Stimulated activated CD8-positive, alpha-beta memory T cell treated with anti-CD3 and anti-CD28 coated beads, Interleukin-4, amount 100 ng/mL, for 48 hours (primary cell): ENCODE data around the gene HMGXB4.
A peak's percentile ranks its signal among the peaks of the same experiment; 100 is the strongest.
"Not testable (repeated sequence)": the region's sequence is repeated elsewhere in the genome, so short reads cannot be mapped to it uniquely, and the experiment has no call there.

Experiments
- DNase-seq: peaks from one replicate; pipeline ENCODE4 v3.0.0-alpha.2; 2020

HMGXB4 gene, protein sequence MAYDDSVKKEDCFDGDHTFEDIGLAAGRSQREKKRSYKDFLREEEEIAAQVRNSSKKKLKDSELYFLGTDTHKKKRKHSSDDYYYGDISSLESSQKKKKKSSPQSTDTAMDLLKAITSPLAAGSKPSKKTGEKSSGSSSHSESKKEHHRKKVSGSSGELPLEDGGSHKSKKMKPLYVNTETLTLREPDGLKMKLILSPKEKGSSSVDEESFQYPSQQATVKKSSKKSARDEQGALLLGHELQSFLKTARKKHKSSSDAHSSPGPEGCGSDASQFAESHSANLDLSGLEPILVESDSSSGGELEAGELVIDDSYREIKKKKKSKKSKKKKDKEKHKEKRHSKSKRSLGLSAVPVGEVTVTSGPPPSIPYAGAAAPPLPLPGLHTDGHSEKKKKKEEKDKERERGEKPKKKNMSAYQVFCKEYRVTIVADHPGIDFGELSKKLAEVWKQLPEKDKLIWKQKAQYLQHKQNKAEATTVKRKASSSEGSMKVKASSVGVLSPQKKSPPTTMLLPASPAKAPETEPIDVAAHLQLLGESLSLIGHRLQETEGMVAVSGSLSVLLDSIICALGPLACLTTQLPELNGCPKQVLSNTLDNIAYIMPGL

DNA sequence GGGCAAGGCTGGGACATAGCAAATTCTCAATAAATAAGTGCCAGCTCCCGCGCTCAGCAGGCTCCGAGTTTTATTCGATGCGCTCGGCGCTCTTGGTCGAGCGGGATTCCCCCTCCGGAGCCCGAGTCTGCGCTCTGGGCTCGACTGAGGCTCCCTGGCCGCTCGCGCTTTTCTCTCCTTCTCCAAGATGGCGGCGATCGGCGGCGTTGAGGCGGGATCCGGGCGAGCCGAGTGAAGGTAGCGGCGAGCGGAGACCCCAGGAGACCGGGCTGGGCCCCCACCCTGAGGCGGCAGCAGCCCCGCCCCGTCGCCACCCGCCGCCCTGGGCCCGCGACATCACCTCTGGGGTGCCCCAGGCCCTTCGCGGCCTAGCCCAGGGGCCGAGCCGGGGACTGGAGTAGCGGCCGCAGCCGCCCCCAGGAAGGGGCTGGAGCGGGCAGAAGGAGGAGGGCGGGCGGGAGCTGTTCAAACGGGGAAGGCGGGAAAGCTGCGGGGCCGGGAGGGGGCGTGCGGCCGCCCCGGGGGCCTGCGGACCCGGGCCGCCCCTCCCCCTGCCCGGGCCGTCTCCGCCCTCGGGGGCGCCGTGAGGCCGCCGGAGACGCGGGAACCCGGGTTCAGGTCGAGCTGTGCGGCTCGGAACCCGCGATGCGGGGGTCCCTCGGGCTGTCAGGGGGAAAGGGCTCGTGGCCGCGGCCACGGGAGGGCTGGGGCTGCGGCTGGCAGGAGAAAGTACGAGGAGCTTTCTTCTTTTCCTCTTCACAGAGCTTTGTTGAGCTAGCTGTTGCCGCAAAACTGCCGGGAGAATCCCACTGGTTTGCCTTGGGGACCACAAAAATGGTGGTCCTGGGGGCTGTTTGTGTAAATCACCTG is at the start of gene HMGXB4:
Gene HMGXB4, plus strand, starts transcription at position 173 of the 870 bp plus-strand sequence. CDS start 4,898 bp downstream, outside the sequence.
- peak; percentile 89 for DNase-seq

DNA sequence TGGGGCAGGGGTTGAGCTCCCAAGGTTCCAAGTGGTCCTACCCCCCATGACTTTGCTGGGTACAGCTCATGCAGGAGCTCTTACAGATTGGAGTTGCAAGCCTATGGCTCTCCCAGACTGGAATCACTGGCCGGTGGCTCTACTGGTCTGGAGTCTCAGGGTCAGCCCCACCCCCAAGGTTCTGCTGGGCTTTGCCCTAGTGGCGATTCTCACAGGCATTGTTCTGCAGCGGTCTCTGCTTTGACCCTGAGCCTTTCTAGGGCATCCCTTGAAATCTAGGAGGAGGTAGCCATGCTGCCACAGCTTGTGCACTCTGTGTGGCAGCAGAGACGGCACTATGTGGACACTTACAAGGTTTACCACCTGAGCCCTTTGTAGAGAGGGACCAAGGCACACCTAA is 49.3 kb upstream of the HMGXB4 start:
- no peak for DNase-seq

DNA sequence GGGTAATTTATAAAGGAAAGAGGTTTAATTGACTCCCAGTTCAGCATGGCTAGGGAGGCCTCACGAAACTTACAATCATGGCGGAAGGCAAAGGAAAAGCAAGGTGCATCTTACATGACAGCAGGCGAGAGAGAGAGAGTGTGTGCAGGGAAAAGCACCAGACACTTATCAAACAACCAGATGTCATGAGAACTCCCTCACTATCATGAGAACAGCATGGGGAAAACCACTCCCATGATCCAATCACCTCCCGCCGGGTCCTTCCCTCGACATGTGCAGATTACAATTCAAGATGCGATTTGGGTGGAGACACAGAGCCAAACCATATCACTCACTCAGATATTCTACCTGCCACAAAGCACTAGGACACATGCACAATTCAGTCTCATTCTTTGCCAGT is 48.1 kb upstream of the HMGXB4 start:
- no peak for DNase-seq

DNA sequence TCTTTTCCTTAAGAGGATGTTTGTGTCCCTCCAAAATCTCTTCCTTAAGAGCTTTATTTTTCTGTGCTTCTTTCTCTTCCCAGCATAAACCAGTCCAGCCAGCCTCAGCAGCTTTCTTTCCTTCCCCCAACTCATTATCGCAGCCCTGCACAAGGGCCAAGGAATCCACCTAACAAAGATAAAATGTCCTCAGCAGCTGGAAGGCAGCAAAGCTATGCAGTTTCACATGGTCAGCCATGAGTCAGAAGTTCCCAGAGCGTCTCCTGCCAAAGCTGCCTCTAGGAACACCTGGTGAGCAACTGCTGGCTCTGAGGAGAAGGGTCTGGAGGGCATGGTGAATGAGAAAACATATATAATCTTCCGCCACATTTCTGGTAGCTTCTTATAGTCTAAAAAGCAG is 45.3 kb upstream of the HMGXB4 start:
- DNase-seq = no peak

DNA sequence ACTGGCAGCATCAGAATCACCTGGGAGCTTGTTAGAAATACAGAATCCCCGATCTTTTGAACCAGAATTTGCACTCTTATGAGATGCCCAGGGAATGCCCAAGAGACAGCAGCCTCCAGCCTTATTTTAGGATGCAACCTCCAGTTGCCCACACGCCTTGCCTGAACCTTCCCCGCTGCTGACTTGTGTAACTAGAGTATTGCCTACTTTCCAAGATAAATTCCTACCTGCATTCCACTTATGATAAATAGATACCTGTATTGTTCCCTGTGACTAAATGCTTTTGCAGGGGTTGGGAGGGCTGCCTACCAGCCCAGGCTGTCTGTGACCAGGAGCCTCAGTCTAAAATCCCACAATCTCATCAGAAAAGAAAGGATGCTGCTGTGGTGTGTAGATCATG is 44.3 kb upstream of the HMGXB4 start:
- no peak for DNase-seq

DNA sequence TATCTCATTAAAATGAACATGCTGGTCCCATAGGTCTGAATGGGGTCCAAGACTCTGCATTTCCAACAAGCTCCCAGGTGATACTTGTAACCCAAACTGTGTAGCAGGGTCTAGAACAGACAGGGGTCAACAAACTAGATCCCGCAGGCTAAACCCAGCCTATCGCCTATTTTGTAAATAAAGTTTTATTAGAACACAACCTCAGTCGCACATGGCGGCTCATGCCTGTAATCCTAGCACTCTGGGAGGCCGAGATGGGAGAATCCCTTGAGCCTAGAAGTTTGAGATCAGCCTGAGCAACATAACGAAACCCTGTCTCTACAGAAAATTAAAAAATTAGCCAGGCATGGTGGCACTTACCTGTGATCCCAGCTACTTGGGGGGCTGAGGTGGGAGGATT is 42.3 kb upstream of the HMGXB4 start:
- DNase-seq = no peak

DNA sequence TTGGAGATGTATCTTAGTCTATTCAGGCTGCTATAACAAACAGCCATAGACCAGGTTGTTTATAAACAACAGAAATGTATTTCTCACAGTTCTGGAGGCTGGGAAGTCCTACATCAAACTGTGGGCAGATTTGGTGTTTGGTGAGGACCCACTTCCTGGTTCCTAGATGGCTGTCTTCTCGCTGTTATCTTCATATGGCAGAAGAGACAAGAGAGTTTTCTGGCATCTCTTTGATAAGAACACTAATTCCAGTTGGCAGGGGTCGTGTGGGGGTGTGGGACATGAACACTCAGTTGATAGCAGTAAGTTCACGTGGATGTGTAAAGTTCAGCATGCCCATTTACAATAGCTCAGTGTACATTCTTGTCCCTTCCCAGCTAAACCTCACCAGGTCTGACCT is 41.3 kb upstream of the HMGXB4 start:
- no peak for DNase-seq

DNA sequence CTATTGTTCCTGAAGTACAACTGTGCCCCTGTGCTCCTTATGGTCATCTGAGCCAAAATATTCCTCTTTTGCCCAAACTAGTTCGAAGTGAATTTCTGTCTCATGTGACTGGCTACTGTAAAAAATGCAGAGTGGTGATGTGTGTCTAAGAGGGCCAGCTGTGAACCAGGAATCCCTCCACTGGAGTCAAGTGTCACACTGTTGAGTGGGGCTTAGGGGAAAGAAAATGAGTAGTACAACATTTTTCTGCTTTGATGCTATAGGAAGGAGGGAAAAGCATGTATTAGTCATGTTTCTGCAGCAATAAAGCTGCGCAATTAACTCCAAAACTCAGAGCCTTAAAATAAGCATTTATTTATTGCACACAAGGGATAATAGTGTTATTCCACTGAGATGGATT is 39.8 kb upstream of the HMGXB4 start:
- DNase-seq = no peak

DNA sequence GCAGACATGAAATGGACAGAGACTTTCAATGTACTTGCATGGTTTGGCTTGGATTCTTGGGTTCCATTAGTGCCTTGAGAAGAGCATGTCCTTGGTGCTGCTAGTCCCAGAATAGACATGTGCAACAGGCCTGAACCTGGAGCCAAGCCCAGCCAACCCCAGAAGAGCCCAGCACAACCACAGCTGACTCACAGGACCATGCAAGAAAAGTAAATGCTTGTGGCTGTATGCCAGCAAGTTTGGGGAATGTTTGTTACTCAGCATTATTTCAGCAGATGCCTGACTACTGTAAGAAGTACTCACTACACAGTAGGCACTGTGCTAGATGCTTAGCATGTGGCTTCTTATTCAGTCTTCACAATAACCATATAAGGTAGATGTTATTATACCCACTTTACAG is 39.2 kb upstream of the HMGXB4 start:
- no peak for DNase-seq

DNA sequence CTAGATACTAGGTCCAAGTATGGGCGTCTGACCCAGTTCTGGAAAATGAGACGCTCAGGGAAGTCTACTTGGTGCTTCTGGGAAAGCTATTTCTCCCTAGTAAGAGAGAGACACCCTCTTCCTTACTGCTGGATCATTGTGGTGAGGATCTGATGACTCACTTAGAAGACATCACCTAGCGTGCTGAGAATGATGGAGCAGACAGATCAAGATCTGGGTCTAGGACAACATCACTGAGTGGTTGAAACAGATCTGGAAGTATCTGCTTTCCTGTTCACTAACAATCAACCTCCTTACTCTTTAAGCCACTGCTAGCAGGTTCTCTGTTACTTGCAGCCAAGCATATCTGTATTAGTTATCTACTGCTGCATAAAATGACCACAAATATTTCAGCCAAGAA is 38.3 kb upstream of the HMGXB4 start:
- DNase-seq = no peak

DNA sequence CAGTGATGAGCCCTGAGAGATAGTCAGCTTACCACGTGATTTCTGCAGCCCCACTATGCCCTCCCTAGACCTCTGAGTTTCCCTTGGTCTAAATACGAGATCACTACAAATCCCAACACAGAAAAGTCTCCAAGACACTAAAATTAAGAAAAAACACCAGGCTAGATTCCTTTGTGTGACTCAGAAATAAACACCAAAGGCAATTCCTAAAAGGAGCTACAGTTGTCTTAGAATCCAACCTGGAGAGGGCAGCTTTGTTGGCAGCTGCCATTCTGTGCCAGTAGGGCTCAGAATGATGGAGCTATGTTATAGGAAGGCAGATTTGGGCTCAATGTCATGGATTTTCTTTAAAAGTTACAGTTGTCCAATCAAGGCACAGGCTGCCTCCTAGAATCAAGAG is 37.1 kb upstream of the HMGXB4 start:
- DNase-seq = no peak

DNA sequence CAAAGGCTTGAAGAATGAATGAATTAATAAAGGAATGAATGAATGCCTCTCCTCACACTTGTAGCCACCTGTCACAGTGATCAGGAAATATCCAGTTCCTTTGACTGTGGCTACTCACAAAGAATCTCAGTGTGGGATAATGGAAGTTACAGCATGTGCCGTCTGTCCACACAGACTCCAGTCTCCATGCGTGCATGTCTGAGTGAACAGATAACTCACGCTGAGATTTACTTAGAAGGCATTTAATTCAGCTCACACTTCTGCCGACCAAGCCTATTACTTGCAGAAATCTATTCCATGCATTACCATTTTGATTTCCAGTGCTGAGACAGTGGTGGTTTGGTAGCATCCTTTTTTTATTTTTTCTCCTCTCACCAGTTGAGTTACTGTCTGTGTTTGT is 32.3 kb upstream of the HMGXB4 start:
- DNase-seq = no peak

DNA sequence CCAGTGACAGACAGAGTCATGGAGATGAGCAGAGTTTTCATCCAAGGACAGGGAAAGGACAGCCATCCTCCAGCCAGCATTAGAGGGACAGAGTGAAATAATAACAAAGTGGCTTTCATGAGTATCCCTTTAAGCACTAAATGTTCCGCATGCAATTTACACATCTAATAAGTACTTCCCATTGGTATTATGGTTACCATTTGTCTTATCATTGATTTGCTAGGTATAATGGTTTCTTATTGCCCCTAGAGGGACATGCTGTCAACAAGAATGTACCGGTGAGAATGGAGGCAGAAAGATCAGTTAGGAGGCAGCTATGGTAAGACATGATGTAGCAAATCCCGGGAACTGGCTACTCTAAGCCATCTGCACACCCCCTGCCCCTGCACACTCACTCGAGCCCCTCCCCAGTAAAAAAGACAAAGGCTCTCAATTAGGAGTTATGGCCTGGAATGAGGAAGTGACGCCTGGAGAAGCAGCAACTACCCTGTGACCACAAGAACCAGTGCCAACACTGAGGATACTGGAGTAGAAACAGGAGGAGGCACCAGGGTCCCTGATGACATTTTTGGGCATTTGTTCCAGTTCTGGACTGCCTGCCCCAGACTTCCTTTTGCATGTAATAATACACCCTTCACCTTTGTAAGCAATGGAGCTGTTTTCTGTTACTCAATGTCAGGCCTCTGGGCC is 30.2 kb upstream of the HMGXB4 start:
- no peak for DNase-seq

DNA sequence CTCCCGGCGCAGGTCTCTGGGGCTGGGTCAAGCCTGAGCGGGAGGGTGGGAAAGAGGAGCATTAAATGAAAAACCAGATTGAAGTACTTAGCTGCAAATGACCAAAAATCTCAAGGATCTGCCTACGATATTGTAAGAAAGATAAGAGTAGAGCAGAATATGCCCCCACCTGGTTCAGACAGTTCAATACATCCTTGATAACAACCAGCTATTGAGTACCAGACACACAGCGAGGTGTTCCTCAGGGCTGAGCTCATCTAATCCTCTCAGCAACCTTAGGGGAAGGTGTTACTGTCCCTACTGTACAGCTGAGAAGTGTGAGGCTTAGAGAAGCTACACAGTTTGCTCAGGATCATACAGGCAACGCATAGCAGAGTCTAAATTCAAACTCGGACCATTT is 27.4 kb upstream of the HMGXB4 start:
- DNase-seq = no peak

DNA sequence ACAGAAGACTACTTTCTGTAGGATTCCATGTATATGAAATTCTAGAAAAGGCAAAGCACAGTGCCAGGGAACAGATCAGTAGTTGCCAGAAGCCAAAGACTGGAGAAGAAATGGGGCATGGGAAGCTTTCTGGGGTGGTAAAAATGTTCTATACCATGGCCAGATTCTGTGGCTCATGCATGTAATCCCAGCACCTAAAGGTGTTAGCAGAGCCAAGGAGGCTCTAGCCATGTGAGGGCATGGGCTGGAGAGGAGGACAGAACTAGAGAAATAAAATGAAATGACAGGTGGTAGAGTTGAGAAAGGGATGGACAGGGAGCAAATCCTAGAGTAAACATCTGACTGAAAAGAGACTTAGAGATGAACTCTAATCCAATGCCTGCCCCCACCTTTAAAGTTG is 26.9 kb upstream of the HMGXB4 start:
- no peak for DNase-seq

DNA sequence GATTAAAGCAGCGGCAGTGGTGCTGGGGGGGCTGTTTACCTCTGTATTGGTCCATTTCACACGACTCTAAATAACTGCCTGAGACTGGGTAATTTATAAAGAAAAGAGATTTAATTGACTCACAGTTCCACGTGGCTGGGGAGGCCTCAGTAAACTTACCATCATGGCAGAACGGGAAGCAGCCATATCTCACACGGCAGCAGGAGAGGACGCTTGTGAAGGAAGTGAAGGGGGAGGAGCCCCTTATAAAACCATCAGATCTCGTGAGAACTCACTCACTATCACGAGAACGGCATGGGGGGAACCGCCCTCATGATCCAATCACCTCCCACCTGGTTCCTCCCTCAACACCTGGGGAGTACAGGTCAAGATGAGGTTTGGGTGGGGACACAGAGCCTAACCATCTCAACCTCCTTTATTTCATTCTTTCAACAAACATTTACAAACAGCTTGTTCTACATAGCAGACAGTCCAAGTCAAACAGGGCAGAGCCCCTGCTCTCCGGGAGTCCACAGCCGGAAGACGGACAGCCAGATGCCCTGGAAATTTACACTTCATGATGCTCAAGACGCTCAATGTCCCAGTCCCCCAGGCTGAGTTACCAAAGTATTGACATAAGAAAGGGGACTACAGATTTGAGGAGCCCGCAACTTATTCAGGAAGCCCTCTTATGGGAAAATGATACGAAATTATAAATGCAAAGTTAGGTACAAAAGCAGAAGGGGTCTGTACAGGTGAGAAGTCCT is 26.3 kb upstream of the HMGXB4 start:
- DNase-seq = peak; percentile 26

DNA sequence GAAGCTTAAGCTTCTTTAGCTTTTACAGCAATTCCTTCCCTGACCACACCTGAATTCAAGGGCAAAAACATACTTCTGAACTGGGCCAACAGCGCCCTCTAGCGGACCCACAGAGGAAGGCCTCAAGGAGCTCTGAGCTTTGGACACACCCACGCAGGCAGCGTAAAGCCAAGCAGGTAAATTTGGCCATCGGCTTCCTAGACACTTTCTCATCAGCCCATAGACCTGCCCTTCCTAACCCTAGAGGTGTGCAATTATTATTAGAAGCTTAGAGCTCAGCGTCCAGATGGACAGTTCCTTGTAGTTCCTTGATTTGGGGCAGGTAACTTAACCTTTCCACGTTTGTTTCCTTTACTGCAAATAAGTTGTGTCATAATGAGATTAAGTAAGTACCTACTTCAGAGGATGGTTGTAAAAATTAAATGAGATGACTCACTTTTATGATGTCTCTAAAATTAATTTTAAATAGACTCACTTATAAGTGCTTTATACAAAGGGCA is 25.7 kb upstream of the HMGXB4 start:
- DNase-seq = peak; percentile 85

DNA sequence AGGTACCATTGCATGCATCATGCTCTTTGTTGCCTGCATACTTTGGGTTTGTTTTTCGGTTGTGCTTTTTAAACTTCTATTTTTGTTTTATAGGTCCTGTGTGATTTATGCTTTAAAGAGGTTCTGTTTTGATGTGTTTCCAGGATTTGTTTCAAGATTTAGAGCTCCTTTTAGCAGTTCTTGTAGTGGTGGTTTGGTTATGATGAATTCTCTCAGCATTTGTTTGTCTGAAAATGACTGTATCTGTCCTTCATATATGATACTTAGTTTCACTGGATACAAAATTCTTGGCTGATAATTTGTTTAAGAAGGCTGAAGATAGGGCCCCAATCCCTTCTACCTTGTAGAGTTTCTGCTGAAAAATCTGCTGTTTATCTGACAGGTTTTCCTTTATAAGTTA is 18.5 kb upstream of the HMGXB4 start:
- not testable (repeated sequence) for DNase-seq

DNA sequence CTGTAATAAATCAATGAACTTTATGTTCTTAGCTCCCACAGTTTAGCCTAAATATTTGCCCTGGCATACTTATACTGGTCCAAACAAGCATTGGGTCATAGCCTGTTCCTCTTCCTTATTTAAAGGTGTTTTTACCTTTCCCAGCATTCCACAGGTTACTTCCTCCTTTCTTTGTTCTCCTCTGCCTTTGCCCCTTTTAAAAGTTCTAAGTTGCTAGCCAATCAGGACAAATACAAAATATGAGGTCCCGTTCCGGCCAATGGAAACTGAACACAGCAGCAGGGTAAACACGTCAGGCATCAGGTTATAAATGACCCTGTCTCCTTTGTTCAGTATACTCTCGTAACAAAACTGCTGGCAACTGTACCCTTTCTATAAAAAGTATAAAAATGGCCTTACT is 12.8 kb upstream of the HMGXB4 start:
- not testable (repeated sequence) for DNase-seq

DNA sequence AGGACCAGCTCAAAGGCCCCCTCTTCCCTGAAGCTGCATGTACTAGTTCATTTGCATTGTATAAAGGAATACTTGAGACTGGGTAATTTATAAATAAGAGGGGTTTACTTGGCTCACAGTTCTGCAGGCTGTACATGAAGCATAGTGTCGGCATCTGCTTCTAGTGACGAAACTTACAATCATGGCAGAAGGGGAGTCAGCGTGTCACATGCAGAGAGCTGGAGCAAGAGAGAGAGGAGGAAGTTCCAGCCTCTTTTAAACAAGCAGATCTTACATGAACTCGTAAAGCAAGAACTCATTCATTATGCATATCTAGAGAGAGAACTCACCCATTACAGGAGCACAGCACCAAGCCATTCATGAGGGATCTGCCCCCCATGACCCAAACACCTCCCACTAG is 7.1 kb upstream of the HMGXB4 start:
- no peak for DNase-seq

DNA sequence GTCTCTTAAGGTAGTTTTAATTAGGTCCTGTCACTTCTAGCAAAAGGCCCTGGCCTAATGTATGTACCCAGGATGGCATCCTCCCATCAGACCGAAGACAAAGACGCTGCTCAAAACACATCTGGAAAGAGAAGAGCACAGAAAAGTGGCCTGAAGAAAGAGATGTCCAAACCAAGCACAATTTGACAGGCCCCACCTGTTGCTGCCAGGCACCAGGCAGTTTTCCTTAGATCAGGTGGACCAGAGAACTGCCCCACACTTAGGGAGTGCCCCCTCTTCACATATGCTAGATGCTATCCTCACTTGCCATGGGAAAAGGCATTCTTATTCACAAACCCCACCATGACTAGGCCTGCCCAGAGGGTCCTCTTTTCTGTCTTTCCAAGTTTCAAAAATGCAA is 3.3 kb upstream of the HMGXB4 start:
- no peak for DNase-seq

DNA sequence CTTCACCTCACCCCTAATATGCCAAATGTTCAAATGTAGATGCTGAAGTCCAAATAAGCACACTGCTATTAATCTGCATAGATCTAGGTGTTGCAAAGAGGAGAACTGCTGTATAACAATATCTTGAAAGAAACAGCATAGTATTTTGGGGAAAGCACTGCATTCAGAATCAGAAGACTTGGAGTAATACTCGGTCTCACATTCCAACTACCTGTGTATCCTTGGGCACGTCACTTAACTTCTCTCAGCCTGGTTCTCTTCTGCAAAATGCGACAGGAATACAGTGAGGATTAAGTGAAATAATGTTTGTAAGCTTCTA is 332 bp upstream of the HMGXB4 start:
- no peak for DNase-seq
